ENCODE results near the gene ARHGAP42.

Gene ARHGAP42

GRCh38 chr11:100761841-100762240, 74.8 kb downstream of the ARHGAP42 start:
- DNase-seq, result no peak

GRCh38 chr11:100766764-100767163, 79.7 kb downstream of the ARHGAP42 start:
- no peak for DNase-seq

- no peak for DNase-seq
These were observed 82.1 kb downstream of the ARHGAP42 start for GRCh38 chr11:100769165-100769564.

- DNase-seq, result no peak
These were observed 82.5 kb downstream of the ARHGAP42 start for GRCh38 chr11:100769617-100770016.

- no peak for DNase-seq
These were observed 87.0 kb downstream of the ARHGAP42 start for GRCh38 chr11:100774132-100774531.

- DNase-seq, result no peak
These were observed 87.8 kb downstream of the ARHGAP42 start for GRCh38 chr11:100774859-100775258.

- no peak for DNase-seq
These were observed 89.3 kb downstream of the ARHGAP42 start for GRCh38 chr11:100776212-100776896.

- DNase-seq, result no peak
These were observed 90.0 kb downstream of the ARHGAP42 start for GRCh38 chr11:100777103-100777502.

GRCh38 chr11:100777736-100778135, 90.6 kb downstream of the ARHGAP42 start:
- DNase-seq, result no peak

- no peak for DNase-seq
These were observed 91.2 kb downstream of the ARHGAP42 start for GRCh38 chr11:100778166-100778785.

- no peak for DNase-seq
These were observed 93.4 kb downstream of the ARHGAP42 start for GRCh38 chr11:100780470-100780869.

GRCh38 chr11:100785148-100785983, 98.3 kb downstream of the ARHGAP42 start:
- DNase-seq, result no peak

GRCh38 chr11:100788561-100789295, 101.6 kb downstream of the ARHGAP42 start:
- no peak for DNase-seq

GRCh38 chr11:100789500-100789899, 102.4 kb downstream of the ARHGAP42 start:
- DNase-seq, result no peak

GRCh38 chr11:100790073-100790472, 103.0 kb downstream of the ARHGAP42 start:
- DNase-seq, result no peak

GRCh38 chr11:100791103-100791502, 104.0 kb downstream of the ARHGAP42 start:
- DNase-seq, result no peak

GRCh38 chr11:100791860-100792259, 104.8 kb downstream of the ARHGAP42 start:
- DNase-seq, result no peak

- DNase-seq, result no peak
These were observed 106.4 kb downstream of the ARHGAP42 start for GRCh38 chr11:100793525-100793924.

- no peak for DNase-seq
These were observed 107.4 kb downstream of the ARHGAP42 start for GRCh38 chr11:100794446-100794845.

- DNase-seq, result no peak
These were observed 112.4 kb downstream of the ARHGAP42 start for GRCh38 chr11:100799445-100799844.

- no peak for DNase-seq
These were observed 113.1 kb downstream of the ARHGAP42 start for GRCh38 chr11:100800202-100800601.

GRCh38 chr11:100801225-100801999, 114.3 kb downstream of the ARHGAP42 start:
- DNase-seq, result no peak

Data from NCI-H774 (cell line).